Measurements from ENCODE around the gene ETFB.

ETFB gene

DNA sequence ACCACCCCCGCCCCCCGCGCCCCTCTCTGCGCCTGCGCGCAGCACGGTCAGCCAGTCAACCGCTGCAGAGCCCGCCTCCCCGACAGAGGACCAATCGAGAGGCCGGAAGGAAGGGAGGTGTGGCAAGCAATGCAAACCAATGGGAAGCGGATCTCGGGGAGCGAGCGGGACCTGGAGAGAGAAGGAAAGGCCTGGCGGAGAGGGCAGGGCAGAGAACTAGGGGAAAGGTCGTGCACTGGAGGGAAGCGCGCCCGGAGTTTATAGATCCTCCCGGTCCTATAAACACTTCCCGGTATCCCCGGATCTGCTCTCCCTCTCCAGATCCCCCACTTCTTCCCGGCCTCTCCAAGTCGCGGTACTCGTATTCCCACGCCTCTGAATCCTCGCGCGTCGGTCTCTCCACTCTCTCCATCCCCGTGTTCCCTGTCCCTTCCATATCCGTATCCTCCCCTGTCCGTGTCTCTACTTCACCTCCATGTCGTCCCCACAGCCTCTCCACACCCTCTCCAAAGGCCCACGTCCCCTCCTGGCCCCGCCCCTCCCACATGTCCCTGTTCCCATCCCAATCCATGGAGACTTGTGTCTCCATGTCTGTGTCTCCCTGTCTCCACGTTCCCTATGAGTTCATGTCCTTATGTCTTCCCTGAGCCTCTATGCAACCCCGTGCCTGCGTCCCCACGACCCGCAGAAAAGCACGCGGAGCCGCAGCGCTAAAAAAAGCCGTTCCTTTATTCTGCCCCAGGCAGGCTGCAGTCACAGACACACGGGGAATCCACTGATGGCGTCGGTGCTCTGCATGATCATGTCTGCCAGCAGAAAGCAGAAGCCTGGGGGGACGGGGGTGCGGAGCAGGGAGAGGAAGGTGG, 434 bp upstream of the ETFB start:
- Mint-ChIP-seq H3K4me3 (peak overlapping the region; percentile 94), H3K27me3 (no peaks in the 10 kb centered on the region)

DNA sequence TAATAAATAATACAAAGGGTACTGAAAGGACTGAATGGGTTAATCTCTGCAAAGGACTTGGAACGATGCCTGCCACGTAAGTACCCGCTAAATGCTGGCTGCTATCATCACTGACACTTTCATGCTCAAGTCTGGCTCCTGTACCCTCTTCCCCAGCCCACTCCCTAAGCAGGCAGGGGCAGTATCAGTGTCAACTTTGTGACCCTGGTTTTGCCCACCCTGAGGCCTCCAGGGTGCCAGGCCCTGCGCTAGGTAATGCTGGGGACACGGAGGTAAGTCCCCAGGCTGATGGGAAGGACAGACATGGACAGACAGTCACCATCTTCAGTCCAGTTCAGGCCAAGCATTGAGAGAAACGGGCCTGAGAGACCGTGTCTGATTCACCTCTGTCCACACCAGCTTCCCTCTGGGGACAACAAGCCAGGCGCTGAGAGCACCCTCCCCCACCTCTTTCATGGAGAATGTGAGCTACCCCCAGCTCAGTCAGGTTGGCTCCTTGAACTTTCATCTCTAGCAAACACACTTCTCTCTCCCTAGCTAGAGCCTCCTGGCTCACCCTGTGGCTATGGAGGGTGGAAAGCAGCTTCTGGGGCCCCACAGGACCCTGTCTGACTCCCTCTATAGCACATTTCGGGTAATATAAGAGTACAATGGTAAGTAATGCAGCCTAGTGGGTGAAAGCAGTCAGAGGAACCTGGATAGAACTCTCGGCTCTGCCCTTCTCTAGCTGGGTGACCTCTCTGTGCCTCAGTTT, 800 bp downstream of the ETFB start:
- H3K36me3 Mint-ChIP-seq (ENCODE audit: low read depth), result peaks cover 31% of the 10 kb centered on the region
- H3K4me3 Mint-ChIP-seq, result peak overlapping the region; percentile 94
- H3K4me1 Mint-ChIP-seq (ENCODE audit: low read depth), result peaks cover 79% of the 10 kb centered on the region
- no peaks in the 10 kb centered on the region for H3K27me3 Mint-ChIP-seq
- no peaks in the 10 kb centered on the region for H3K9me3 Mint-ChIP-seq
- H3K27ac Mint-ChIP-seq, result peak overlapping the region; percentile 94

More for the DNA sequence above, 434 bp upstream of the ETFB start:
- Mint-ChIP-seq H3K9me3 (no peaks in the 10 kb centered on the region), H3K27ac (peak overlapping the region; percentile 94), H3K4me1 (ENCODE audit: low read depth) (peaks cover 84% of the 10 kb centered on the region), H3K36me3 (ENCODE audit: low read depth) (peaks cover 39% of the 10 kb centered on the region)

DNA sequence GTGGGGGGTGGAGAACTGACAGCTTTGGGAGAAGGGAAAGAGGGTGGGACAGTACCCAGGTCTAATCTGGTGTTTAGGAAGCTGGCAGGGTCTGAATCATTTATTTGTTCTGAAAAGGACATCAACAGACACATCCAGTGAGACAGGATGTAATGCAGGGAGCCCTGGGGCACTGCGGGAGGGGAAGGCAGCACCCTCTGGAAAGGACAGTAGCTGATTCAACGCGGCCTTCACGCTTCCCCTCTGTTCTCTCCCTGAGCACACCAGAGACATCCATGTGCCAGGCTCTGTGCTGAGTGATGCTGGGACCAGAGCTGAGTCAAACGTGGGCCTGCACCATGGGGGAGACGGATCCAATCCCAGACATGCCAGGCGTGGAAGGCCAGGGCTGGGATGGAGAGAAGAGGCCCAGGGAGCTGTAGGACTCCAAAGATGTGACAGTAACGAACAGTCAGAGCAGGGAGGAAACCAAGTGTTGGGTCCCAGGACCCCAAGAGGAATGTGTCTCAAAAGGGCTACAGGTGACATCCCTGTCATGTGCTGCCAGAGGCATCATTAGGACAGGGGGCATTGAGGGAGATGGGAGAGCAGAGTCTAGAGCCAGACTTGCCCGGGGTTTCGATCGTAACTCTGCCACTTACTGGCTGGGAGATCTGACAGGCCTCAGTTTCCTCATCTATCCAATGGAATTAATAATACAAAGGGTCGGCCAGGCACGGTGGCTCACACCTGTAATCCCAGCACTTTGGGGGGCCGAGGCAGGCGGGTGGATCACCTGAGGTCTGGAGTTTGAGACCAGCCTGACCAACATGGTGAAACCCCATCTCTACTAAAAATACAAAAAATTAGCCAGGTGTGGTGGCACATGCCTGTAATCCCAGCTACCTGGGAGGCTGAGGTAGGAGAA, 1.7 kb downstream of the ETFB start:
- no peaks in the 10 kb centered on the region for H3K9me3 Mint-ChIP-seq
- no peaks in the 10 kb centered on the region for H3K27me3 Mint-ChIP-seq
- peak overlapping the region; percentile 98 for H3K27ac Mint-ChIP-seq
- H3K36me3 Mint-ChIP-seq (ENCODE audit: low read depth), result peaks cover 28% of the 10 kb centered on the region
- H3K4me1 Mint-ChIP-seq (ENCODE audit: low read depth), result peaks cover 75% of the 10 kb centered on the region
- peak overlapping the region; percentile 80 for H3K4me3 Mint-ChIP-seq

DNA sequence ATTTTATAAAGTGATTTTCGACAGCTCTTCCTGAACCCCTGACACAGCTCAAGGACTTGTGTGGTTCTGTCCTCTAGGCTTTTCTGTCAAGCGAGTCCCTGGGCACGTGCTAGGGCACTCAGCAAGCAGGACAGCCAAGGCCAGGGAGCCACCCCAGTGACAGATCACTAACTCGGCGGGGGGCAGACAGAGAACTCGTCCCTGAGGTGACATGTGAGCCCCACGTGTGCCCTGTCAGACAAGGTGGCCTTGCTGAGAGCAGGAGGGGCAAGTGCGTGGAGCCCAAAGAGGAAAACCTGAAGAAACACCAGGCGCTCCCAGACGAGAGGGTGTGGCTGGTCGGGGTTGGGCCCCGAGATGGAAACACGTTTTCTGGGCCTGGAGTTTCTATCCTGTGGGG, 4.9 kb downstream of the ETFB start:
- H3K9me3 Mint-ChIP-seq, result peaks cover under 1% of the 10 kb centered on the region
- peaks cover 69% of the 10 kb centered on the region for H3K4me1 Mint-ChIP-seq (ENCODE audit: low read depth)
- peaks cover 20% of the 10 kb centered on the region for H3K36me3 Mint-ChIP-seq (ENCODE audit: low read depth)

DNA sequence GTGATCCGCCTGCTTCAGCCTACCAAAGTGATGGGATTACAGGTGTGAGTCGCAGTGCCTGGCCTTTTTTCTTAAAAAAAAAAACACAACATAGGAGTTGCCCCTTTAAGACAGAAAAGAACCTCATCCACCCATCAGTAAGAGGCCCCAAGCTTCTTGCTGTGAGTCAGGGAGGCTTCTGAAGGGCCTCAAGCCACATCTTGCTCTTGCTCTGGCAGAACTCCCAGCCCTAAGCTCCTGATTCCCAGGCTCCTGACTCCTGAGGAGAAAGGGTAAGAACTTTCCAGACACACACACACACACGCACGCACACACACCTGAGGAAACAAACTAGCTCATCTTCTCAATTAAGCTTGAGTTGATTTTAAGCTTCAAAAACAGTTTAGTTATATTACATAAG, 6.9 kb downstream of the ETFB start:
- no peak overlapping the region for H3K4me3 Mint-ChIP-seq
- peak overlapping the region; percentile 49 for H3K27ac Mint-ChIP-seq
- peaks cover 3% of the 10 kb centered on the region for H3K9me3 Mint-ChIP-seq
- peaks cover 66% of the 10 kb centered on the region for H3K4me1 Mint-ChIP-seq (ENCODE audit: low read depth)
- H3K27me3 Mint-ChIP-seq, result no peaks in the 10 kb centered on the region
- H3K36me3 Mint-ChIP-seq (ENCODE audit: low read depth), result peaks cover 23% of the 10 kb centered on the region

More for the DNA sequence above, 4.9 kb downstream of the ETFB start:
- H3K27me3 Mint-ChIP-seq, result no peaks in the 10 kb centered on the region
- H3K4me3 Mint-ChIP-seq, result no peak overlapping the region
- no peak overlapping the region for H3K27ac Mint-ChIP-seq

DNA sequence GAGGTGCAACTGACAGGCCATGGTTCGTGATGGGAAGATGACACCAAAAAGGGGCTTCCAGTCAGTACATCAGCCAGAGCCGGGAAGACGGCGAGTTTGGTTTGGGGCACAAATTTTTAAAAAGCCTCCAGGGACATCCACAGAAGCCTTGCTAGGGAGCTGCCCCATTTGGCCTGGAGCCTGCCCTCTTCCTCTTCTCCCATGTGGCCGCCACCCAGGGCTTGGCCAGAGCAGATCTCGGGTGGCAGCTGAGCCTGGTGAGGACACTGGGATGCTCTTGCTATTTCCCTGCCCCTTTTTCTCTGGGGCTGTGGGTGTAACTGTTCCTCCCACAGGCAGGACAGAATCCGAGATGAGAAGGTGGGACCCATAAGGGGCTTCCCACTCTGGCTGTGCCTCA, 8.2 kb downstream of the ETFB start:
- H3K4me3 Mint-ChIP-seq, result no peak overlapping the region
- no peak overlapping the region for H3K27ac Mint-ChIP-seq
- H3K4me1 Mint-ChIP-seq (ENCODE audit: low read depth), result peaks cover 56% of the 10 kb centered on the region
- H3K9me3 Mint-ChIP-seq, result peaks cover 3% of the 10 kb centered on the region
- no peaks in the 10 kb centered on the region for H3K27me3 Mint-ChIP-seq
- H3K36me3 Mint-ChIP-seq (ENCODE audit: low read depth), result peaks cover 20% of the 10 kb centered on the region

DNA sequence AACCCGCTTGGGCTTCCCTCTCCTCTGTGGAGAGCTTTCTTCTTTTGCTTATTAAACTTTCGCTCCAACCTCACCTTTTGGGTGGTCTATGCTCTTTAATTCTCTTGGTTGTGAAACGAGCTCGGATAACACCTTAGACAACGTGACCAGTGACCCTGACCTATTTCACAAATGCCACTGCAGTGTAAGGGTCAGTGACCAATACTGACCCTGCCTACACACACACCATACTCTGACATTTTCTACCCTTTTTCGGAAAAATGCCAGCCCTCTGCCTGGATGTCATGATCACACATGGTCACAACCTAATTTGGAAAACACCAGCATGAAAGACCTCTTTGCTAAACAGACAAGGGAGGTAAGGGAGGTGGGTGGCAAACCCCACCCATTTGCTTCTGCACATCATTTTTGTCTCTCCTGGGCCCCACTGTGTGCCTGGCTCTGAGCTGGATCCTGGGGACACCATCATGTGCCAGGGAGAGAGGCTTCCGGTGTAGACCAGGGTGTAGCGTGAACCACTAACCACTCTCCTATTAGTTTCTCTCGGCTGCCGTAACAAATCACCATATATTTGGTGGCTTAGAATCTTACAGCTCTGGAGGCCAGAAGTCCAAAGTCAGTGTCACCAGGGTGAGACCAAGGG, 9.9 kb downstream of the ETFB start:
- peaks cover 3% of the 10 kb centered on the region for H3K9me3 Mint-ChIP-seq
- H3K4me1 Mint-ChIP-seq (ENCODE audit: low read depth), result peaks cover 43% of the 10 kb centered on the region
- H3K36me3 Mint-ChIP-seq (ENCODE audit: low read depth), result peaks cover 30% of the 10 kb centered on the region
- H3K27me3 Mint-ChIP-seq, result no peaks in the 10 kb centered on the region
- no peak overlapping the region for H3K27ac Mint-ChIP-seq
- no peak overlapping the region for H3K4me3 Mint-ChIP-seq

DNA sequence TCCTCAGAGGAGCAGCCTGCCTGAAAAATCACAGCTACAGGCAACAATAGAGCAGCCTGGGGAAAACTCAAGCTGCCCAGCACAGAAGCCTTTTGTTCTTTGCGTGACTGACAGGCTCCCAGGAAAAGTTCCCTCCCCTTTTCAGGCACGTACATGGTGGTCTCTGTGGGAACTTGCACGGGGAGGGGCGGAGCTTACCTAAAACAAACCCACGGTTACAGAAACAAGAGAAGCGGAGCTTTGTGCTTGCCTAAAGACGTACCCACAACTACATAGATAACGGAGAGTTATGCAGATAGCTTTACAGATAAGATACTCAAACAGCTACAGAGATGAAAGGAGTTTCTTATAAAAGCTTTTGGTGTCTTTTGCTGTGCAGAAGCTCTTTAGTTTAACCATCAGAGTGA, 11.4 kb downstream of the ETFB start:
- Mint-ChIP-seq H3K9me3 (peaks cover 3% of the 10 kb centered on the region), H3K4me3 (peak overlapping the region; percentile 27), H3K4me1 (ENCODE audit: low read depth) (peaks cover 36% of the 10 kb centered on the region), H3K36me3 (ENCODE audit: low read depth) (peaks cover 39% of the 10 kb centered on the region), H3K27ac (peak overlapping the region; percentile 78), H3K27me3 (no peaks in the 10 kb centered on the region)

DNA sequence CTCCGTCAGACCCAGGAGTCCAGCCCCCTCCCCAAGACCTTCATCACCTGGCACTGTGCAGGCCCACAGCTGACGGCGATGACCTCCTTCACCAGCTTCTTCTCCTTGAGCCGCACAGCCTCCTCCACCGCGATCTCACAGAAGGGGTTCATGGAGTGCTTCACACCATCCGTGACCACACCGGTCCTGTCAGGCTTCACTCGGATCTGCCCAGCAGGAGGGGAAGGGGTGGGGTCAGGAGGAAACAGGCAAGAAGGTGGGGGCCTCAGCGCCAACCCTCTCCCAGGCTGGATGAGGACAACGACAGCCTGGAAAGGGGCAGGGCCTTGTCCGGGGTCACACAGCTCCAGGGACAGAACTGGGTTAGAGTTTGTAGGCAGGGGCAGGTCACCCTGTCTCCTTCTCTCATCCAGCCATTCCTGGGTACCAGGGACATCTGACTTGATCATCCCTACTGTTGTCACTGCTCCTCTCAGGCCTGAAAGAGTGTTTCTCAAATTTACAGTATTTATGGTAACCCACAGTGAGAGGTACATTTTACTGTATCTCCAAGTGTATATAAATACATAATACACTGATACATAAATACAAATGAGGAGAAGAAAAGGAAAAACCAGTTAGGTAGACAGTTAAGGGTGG, 12.0 kb downstream of the ETFB start:
- Mint-ChIP-seq H3K9me3 (peaks cover 3% of the 10 kb centered on the region), H3K36me3 (ENCODE audit: low read depth) (peaks cover 40% of the 10 kb centered on the region), H3K27me3 (no peaks in the 10 kb centered on the region), H3K4me3 (no peak overlapping the region), H3K4me1 (ENCODE audit: low read depth) (peaks cover 31% of the 10 kb centered on the region), H3K27ac (no peak overlapping the region)

DNA sequence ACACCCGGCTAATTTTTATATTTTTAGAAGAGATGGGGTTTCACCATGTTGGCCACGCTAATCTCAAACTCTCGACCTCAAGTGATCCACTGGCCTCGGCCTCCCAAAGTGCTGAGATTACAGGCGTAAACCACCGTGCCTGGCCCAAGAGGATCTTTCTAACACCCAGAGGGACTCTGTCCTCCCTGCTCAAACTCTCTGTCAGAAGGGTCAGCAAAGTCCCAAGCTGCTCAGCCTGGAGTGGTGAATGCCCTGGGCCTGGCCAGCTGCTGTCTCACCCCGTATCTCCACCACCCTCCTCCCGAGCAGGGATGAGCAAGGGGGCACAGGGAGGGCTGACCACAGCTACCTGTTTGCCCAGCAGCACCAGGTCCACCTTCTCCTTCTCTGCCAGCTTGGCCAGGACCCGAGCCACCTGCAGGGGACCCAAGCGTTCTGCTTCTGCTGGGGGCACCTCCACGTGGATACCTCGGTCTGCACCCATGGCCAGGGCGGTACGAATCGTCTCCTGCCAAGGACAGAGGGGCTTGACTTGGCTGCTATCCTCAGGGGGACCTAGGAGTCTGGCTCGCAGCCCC, 13.3 kb downstream of the ETFB start:
- Mint-ChIP-seq H3K9me3 (peaks cover 3% of the 10 kb centered on the region), H3K36me3 (ENCODE audit: low read depth) (peaks cover 40% of the 10 kb centered on the region), H3K27ac (no peak overlapping the region), H3K4me1 (ENCODE audit: low read depth) (peaks cover 25% of the 10 kb centered on the region), H3K4me3 (no peak overlapping the region), H3K27me3 (no peaks in the 10 kb centered on the region)

DNA sequence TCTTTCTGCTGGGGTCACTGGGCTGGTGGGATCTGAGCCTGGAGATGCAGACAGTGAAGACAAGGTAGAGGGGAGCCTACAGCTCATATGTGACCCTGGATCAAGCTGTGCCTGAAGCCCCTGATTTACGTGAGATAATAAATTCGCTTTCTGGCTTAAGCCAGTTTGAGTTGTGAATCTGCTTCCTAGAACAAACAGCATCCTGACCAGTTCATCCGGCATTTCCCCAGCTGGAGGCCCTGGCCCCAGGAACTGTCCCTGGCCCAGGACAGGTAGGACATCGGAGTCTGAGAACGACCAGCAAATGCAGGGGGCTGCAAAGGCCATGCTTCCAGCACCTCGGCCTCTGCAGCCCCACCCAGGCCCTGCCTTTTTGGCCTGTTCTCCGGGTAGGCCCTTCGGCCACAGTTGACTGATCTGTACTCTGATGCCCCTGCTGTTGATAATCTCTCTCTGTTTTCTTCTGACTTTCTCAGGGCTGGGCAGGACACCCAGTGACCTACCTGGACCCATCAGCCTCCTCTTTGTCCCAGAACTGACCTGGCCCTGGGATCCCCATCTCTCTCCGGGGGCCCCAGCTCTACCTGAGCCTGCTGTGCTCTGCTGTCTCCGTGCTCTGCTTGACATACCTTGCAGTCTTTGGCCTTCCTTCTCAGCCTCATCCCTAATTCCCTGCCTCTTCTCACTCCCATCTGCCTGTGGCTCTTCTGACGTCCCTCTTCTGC, 14.8 kb downstream of the ETFB start:
- Mint-ChIP-seq H3K36me3 (ENCODE audit: low read depth) (peaks cover 49% of the 10 kb centered on the region), H3K9me3 (peaks cover 3% of the 10 kb centered on the region), H3K27me3 (no peaks in the 10 kb centered on the region), H3K4me3 (no peak overlapping the region), H3K4me1 (ENCODE audit: low read depth) (peaks cover 18% of the 10 kb centered on the region), H3K27ac (no peak overlapping the region)

DNA sequence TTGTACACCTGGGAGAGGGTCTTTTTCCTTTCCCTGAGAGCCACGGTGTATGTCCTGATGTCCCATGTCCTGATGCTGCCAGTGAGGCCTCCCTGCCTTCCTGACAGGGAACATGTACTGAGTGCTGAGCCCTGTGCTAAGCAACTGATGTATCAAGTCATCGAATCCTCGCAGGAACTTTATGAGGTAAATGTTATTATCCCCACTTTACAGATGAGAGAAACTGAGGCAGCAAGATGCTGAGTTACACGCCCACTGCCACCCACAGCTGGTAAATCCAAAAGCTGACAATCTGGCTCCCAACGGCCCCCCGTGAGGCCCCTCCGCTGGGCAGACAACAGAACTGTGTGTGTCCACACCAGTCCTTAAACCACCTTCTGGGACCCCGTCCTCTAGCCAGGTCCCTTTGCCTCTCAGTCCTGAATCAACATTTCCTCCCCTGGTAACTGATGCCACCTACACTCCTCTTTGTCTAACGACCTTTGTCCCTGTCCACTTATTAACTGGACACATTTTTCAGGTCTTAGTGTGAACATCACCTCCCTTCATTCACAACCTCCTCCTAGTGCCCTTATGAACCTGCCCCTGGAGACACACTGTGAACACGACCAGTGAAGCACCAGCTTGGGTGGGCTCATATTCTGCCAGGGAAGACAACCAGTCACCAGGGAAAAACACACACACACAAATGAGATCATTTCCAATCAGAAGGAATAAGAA, 18.8 kb downstream of the ETFB start:
- H3K4me1 Mint-ChIP-seq (ENCODE audit: low read depth), result peaks cover 4% of the 10 kb centered on the region
- H3K4me3 Mint-ChIP-seq, result no peak overlapping the region
- H3K9me3 Mint-ChIP-seq, result no peaks in the 10 kb centered on the region
- no peak overlapping the region for H3K27ac Mint-ChIP-seq
- no peaks in the 10 kb centered on the region for H3K27me3 Mint-ChIP-seq
- H3K36me3 Mint-ChIP-seq (ENCODE audit: low read depth), result peaks cover 48% of the 10 kb centered on the region

DNA sequence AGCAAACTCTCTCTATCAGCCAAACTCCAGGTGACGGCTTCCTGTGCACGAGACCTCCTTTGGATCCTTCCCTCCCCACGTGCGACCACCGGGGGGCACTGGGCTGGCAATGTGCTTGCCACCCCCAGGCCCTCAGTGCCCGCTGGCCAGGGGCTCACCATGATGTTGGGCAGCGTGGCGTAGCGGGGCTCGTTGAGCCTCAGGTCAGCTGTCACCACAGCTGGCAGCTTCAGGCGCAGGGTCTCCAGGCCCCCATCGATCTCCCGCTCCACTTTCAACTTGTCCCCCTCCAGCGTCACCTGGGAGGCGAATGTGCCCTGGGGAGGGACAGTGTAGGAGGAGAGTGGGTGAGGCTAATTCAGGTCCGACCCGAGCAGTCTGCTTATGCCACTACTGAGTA, 19.4 kb downstream of the ETFB start:
- Mint-ChIP-seq H3K4me3 (no peak overlapping the region), H3K27me3 (no peaks in the 10 kb centered on the region), H3K4me1 (ENCODE audit: low read depth) (peaks cover 5% of the 10 kb centered on the region), H3K9me3 (no peaks in the 10 kb centered on the region), H3K36me3 (ENCODE audit: low read depth) (peaks cover 42% of the 10 kb centered on the region), H3K27ac (no peak overlapping the region)

Measured in stimulated activated naive CD8-positive, alpha-beta T cell treated with anti-CD3 and anti-CD28 coated beads, Interleukin-15, Interleukin-2, amounts not matched to agents 100 ng/mL and 50 ng/mL, for 24 hours (primary cell).